MCF 10A (cell line): ENCODE data around the gene NLRC4. TPM values are rescaled to one million over a fixed set of nuclear protein-coding genes. Genes with fewer than 3 reads are reported as not detected.
"Not testable (repeated sequence)": the region's sequence is repeated elsewhere in the genome, so short reads cannot be mapped to it uniquely, and the experiment has no call there.

Source experiments
- BruUV-seq: library from RNA; stranded (reverse); fragments of 400-500 nt; replicated peaks from 2 replicates; lab custom pipeline; 2021; lab: Mats Ljungman, UMichigan
- CTCF ChIA-PET: fragments of 300-600 bp; sonication (Branson Sonifier 250); formaldehyde crosslinking; extraction: SDS; loops from one replicate; lab custom pipeline; 2021; ENCODE audit warnings: antibody characterized with exemption, inconsistent platforms; lab: Yijun Ruan, JAX
- POLR2A ChIA-PET: fragments of 300-600, 350-650 bp; sonication (Branson Sonifier 250); formaldehyde crosslinking; extraction: SDS; loops from one replicate; lab custom pipeline; 2020; ENCODE audit warnings: antibody characterized with exemption, inconsistent platforms; lab: Yijun Ruan, JAX
- DNase-seq: peaks from one replicate; pipeline ENCODE4 v3.0.0-alpha.2; 2018; ENCODE audit not compliant: unreplicated experiment
- H3K27ac Mint-ChIP-seq: one replicate; pipeline ENCODE4 v1.8.0; 2022; ENCODE audit warnings: mild to moderate bottlenecking, low read depth, mixed read lengths; ENCODE audit not compliant: unreplicated experiment
- H3K27me3 Mint-ChIP-seq: one replicate; pipeline ENCODE4 v1.8.0; 2022; ENCODE audit warnings: mixed read lengths; ENCODE audit not compliant: insufficient read depth, unreplicated experiment
- H3K36me3 Mint-ChIP-seq: one replicate; pipeline ENCODE4 v1.8.0; 2022; ENCODE audit warnings: mild to moderate bottlenecking, moderate library complexity, mixed read lengths; ENCODE audit not compliant: insufficient read depth, unreplicated experiment
- H3K4me1 Mint-ChIP-seq: one replicate; pipeline ENCODE4 v1.8.0; 2022; ENCODE audit warnings: mixed read lengths; ENCODE audit not compliant: insufficient read depth, unreplicated experiment
- H3K4me3 Mint-ChIP-seq: one replicate; pipeline ENCODE4 v1.8.0; 2022; ENCODE audit warnings: mild to moderate bottlenecking, moderate library complexity, mixed read lengths; ENCODE audit not compliant: unreplicated experiment
- H3K9me3 Mint-ChIP-seq: one replicate; pipeline ENCODE4 v1.8.0; 2022; ENCODE audit warnings: mixed read lengths; ENCODE audit not compliant: unreplicated experiment
- intact Hi-C: fragments of 100-400 bp; cut with micrococcal nuclease; formaldehyde crosslinking; loops from 2 replicates; pipeline ENCODE4 v1.14.1; 2022
- total RNA-seq: library from RNA; stranded (reverse); gene quantifications from 2 replicates; pipeline ENCODE4 v1.2.3, GENCODE V29; 2022
- TF ChIP-seq, protein P1 (sequence below): fragments of 200-600 bp; IDR thresholded peaks from one replicate; pipeline ENCODE4 v1.8.0; 2022; ENCODE audit warnings: antibody characterized with exemption, mild to moderate bottlenecking; ENCODE audit not compliant: unreplicated experiment

Gene NLRC4
- total RNA-seq, 1 experiment from 2014 or later, result 0.12 TPM

DNA sequence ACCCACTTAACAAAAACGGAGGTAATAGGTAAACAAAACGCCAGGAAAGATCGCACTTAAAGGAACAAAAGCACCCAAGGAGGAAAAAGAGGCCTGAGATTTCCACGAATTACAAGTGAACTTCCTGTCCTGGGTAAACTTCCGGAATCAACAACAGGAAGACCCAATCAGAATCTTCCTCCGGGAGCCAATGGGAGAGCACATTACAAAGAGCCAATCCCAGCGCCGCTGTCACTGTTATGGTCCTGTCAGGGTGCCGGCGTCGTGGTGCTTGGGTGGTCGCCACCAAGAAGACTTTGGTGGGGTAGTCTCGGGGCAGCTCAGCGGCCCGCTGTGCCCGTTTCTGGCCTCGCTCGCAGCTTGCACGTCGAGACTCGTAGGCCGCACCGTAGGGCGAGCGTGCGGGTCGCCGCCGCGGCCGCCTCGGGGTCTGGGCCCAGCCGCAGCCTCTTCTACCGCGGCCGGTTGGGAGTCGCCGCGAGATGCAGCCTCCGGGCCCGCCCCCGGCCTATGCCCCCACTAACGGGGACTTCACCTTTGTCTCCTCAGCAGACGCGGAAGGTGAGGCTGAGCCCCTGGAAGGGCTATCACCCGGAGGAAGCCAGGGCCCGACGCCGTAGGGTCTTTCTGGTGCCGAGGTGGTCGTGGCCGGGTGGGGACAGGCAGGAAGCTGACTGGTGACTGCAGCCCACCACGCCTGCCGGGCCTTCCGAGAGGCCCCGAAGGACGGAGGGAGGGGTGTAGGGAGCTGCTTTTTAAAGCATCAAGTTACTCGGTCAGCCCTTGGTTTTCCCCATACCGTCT lies 13.2 kb upstream of the NLRC4 start, which contains the start of gene YIPF4:
Gene YIPF4, plus strand, starts transcription at position 231 of the 804 bp plus-strand sequence. Its CDS starts 252 bp downstream, at position 483.
- BruUV-seq, result no TSS peak
- intact Hi-C loops, result no loop called here
- POLR2A ChIA-PET, result interaction anchor here (0.6 to 2.3 kb wide), 11 partner anchors 9 to 112 kb away, joined by 3 to 23 read pairs (median 7); partner anchors contain the start of gene SLC30A6

DNA sequence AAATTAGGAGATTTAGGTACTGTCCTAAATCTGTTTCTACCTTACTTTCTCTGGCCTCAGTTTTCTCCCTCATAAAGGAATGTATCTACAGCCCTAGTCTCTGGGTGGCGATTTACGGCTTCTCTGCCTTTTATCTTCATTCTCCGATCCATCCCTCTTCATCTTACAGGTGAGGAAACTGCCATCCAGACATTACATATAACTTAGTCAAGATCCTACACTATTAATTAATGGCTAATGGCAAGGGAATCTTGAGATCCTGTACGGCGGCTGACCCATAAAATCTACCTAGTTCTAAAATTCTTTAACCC lies 12.6 kb upstream of the NLRC4 start:
- H3K27me3 Mint-ChIP-seq, result no peaks in the 10 kb centered on the region
- no peak for DNase-seq
- intact Hi-C loops, result no loop called here
- H3K4me1 Mint-ChIP-seq, result no peaks in the 10 kb centered on the region
- H3K36me3 Mint-ChIP-seq, result peaks cover 28% of the 10 kb centered on the region
- TSS peak; percentile 93 for BruUV-seq
- TF ChIP-seq, protein P1, sequence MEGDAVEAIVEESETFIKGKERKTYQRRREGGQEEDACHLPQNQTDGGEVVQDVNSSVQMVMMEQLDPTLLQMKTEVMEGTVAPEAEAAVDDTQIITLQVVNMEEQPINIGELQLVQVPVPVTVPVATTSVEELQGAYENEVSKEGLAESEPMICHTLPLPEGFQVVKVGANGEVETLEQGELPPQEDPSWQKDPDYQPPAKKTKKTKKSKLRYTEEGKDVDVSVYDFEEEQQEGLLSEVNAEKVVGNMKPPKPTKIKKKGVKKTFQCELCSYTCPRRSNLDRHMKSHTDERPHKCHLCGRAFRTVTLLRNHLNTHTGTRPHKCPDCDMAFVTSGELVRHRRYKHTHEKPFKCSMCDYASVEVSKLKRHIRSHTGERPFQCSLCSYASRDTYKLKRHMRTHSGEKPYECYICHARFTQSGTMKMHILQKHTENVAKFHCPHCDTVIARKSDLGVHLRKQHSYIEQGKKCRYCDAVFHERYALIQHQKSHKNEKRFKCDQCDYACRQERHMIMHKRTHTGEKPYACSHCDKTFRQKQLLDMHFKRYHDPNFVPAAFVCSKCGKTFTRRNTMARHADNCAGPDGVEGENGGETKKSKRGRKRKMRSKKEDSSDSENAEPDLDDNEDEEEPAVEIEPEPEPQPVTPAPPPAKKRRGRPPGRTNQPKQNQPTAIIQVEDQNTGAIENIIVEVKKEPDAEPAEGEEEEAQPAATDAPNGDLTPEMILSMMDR, result no peak
- peak overlapping the region; percentile 89 for H3K4me3 Mint-ChIP-seq
- H3K27ac Mint-ChIP-seq, result peak overlapping the region; percentile 99
- POLR2A ChIA-PET, result interaction anchor here (0.7 to 2.3 kb wide), 7 partner anchors 23 to 266 kb away, joined by 3 to 14 read pairs (median 4); partner anchors contain the start of genes MEMO1 and SLC30A6
- CTCF ChIA-PET, result interaction anchor here (0.6 kb wide), 1 partner anchor 390 kb away, joined by 3 read pairs; no protein-coding TSS in a partner anchor
- H3K9me3 Mint-ChIP-seq, result no peaks in the 10 kb centered on the region

More for the DNA sequence above, 13.2 kb upstream of the NLRC4 start, which contains the start of gene YIPF4:
- DNase-seq, result peak; percentile 93
- Mint-ChIP-seq H3K27ac (peak within 1 kb of the TSS; percentile 99), H3K4me3 (peak within 1 kb of the TSS; percentile 89), H3K36me3 (peaks cover 33% of the 10 kb centered on the region), H3K27me3 (no peaks in the 10 kb centered on the region), H3K4me1 (no peaks in the 10 kb centered on the region), H3K9me3 (peaks cover under 1% of the 10 kb centered on the region)
- TF ChIP-seq, protein P1, result no peak
- CTCF ChIA-PET, result interaction anchor here (0.6 kb wide), 1 partner anchor 391 kb away, joined by 3 read pairs; no protein-coding TSS in a partner anchor

DNA sequence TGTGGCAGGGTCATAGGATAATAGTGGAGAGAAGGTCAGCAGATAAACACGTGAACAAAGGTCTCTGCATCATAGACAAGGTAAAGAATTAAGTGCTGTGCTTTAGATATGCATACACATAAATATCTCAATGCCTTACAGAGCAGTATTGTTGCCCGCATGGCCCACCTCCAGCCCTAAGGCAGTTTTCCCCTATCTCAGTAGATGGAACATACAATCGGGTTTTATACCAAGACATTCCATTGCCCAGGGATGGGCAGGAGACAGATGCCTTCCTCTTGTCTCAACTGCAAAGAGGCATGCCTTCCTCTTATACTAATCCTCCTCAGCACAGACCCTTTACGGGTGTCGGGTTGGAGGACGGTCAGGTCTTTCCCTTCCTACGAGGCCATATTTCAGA lies 11.1 kb upstream of the NLRC4 start:
- H3K27ac Mint-ChIP-seq, BruUV-seq, H3K27me3 Mint-ChIP-seq, H3K4me1 Mint-ChIP-seq, intact Hi-C loops, CTCF ChIA-PET, H3K4me3 Mint-ChIP-seq, DNase-seq, POLR2A ChIA-PET, H3K9me3 Mint-ChIP-seq: not testable (repeated sequence)
- H3K36me3 Mint-ChIP-seq, result peaks cover 13% of the 10 kb centered on the region

DNA sequence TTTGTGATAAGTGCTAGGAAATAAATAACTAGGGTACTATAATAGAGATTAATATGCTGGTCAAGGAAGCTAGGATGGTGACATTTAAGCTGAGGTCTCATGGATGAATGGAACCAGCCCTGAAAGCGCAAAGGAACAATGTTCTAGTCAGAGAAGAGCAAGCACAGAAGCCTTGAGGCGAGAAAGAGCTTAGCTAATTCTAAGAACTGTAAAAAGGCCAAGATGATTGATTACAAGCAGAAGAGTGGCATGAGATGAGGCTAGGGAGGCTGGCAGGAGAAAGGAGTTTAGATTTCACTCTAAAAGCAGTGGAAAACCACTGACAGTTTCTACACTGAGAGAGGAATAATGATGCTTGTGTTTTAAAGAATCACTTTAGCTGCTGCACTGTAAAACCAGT lies 9.6 kb upstream of the NLRC4 start:
- ChIA-PET CTCF (interaction anchor here (0.7 kb wide), 1 partner anchor 16 kb away, joined by 4 read pairs; no protein-coding TSS in a partner anchor), POLR2A (no interaction called here)
- Mint-ChIP-seq H3K27ac (no peak overlapping the region), H3K4me3 (no peak overlapping the region), H3K27me3 (no peaks in the 10 kb centered on the region), H3K4me1 (no peaks in the 10 kb centered on the region), H3K36me3 (no peaks in the 10 kb centered on the region), H3K9me3 (no peaks in the 10 kb centered on the region)
- DNase-seq, result no peak
- TF ChIP-seq, protein P1, result no peak
- intact Hi-C loops, result no loop called here
- BruUV-seq, result no TSS peak
